Femur (tissue), 1 donor: ENCODE results near the gene TSC1.

Experiments used
- DNase-seq: peaks from one replicate; pipeline ENCODE4 v3.0.0-alpha.2; 2017

TSC1 gene

DNA sequence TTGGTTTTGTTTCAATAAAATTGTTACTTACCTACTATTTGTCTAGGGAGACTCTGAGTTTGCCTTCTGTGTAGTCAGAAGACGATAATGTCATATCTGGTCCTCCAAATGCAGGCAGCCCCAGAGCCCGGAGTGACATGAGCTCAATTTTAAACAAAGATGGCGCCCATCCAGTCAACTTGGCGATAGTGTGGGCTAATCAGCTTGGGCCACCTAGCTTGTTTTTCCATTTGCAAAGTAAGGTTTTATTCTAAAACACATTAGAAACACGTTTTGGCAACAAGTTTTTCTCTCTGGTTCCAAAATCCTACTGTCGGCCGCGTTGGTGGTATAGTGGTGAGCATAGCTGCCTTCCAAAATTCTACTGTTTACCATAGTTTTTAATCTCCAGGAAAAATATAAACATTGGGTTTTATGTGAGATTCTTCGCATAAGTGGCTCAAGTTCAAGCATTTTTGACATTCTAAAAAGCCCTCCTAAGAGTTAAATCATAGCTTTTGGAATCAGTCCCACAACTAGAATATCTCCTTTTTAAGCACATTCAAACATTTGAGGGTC is 13.2 kb downstream of the TSC1 start:
- DNase-seq = no peak

DNA sequence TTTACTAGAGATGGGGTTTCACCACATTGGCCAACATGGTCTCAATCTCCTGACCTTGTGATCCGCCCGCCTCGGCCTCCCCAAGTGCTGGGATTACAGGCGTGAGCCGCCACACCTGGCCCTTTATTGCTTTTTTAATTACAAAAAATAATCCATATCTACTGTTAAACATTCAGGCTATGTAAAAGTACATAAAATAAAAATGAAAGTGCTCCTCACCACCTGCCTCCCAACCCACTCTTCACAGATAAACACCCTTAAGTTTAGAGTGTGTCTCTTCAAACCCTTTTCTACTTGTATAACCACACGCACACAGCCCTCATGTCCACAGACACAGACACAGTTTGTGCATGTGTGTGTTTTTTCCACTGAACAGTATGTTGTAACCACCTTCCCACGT is 16.7 kb downstream of the TSC1 start:
- DNase-seq = no peak

DNA sequence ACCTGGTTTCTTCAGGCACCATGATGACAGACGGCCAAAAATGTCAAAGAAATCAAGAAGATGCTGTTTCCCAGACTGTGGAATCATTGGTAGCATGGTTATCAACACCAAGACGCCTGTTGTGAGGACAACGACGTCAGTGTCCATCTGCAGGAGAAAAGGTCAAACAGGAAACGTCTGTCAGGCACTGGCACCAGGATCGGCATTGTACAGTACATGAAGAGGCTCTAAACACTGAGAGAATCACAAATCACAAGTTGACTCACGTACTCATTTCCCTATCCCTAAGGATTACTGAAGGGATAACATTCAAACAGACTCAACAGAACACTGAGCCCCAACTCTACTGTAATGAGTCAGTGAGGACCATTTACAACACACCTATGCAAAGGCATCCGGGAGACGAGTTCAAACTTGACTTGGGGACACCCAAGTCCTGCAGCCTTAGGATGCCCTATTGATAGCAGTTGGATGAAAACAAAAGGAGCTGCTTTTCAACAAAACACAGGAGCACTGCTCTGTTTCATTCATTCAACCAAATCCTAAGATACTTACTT is 21.0 kb downstream of the TSC1 start:
- no peak for DNase-seq

DNA sequence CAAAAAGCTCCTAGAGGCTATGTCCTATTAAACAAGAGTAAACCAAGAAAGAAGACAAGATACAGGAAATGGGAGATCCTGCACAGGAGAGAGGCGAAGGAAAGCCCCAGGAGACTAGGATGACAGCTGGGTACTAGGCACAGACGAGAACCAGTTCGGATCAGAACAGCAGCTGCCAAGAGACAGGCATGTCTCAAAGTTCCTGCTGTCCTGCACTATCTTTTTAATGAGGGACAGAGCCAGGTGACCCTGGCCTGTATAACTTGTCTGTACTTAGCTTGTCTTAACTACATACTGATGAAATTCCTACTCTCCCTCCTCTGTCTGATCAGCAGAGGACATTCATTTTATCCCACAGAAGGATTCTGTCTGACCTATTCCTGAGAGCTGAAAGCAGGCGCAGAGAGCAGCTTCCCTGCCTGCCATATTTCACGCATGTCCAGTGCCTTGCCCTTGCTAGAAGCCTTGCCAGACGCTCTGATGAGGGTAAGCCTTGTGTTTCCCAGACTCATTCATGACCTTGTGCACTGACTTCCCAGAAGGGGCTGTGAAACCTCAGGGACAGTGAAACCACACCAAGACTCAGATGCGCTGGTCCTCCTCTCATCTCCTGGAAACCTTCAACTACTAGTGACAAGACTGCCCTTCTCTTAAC is 24.7 kb downstream of the TSC1 start:
- DNase-seq = no peak

DNA sequence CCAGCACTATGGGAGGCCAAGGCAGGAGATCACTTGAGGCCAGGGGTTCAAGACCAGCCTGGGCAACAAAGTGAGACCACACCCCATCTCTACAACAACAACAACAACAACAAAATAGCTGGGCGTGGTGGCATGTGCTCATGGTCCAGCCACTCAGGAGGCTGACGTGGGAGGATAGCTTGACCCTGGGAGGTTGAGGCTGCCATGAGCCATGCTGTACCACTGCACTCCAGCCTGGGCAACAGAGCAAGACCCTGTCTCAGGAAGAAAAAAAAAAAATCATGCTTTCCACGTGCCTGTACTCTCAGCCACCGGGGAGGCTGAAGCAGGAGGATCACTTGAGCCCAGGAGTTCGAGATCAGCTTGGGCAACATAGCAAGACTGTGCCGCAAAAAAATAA is 29.5 kb downstream of the TSC1 start:
- no peak for DNase-seq

DNA sequence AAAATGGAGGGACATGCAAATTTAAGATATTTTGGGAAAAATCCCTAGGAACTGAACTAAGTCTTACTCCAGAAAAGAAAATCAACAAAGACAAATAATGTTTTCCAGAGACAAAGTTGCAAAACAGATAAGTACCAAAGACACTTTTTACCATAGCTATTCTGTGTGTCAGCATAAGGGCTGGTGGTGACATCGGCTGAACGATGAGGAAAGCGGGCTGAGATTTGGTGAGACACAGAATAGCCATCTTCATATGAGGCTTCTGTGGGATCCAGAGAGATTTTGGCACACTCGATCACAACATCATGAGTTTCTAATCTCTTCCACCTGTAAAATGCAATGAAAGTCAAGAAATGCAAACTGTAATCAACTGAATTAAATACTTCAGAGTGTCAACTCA is 32.3 kb downstream of the TSC1 start:
- DNase-seq = no peak

DNA sequence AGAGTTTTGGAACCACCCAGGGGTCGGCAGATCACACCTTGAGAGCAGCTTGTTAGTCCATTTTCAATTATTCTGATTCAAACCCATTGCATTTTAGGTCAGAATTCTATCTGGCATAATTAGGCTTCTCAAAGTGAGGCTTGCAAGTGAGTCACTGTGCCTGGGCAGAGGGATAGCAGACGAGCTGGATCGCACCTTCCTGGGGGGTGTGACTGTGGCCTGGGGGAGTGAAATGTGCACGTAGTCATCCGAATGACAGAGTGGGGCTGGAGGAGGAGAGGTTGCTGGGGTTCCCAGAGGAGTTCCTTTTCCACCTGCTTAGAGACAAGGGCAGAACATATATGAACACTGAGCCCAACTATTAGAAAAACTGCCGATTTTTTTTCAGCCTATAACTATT is 34.0 kb downstream of the TSC1 start:
- no peak for DNase-seq

DNA sequence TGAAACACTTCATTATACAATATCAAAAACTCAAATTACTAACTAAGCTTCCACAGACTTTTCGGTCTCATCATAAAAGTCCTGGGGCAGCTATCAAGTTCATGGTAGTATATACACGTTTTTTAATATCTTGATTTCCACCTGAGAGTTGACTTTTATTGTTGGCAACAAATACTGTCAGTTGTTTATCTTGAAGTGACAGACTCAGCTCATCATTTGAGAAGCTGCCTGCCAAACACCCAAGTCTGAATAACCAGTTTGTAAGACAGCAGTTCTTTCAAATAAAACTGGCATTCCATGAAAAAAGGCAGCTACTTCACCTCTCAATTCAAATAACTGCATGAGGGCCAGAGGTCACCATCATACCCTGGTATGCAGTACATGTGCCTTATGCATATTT is 35.1 kb downstream of the TSC1 start:
- DNase-seq = no peak

DNA sequence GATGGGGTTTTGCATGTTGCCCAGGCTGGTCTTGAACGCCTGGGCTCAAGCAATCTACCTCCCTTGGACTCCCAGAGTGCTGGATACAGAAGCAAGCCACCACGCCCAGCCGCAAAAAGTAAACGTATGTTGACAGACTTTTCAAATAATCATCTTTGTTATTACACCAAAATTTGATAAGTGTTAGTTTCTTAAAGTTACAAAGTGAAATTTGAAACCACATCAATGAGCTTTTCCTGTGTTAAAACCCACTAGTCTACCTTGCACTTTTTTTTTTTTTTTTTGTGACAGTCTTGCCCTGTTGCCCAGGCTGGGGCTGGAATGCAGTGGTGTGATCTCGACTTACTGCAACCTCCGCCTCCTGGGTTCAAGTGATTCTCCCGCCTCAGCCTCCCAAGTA is 35.8 kb downstream of the TSC1 start:
- DNase-seq = no peak

DNA sequence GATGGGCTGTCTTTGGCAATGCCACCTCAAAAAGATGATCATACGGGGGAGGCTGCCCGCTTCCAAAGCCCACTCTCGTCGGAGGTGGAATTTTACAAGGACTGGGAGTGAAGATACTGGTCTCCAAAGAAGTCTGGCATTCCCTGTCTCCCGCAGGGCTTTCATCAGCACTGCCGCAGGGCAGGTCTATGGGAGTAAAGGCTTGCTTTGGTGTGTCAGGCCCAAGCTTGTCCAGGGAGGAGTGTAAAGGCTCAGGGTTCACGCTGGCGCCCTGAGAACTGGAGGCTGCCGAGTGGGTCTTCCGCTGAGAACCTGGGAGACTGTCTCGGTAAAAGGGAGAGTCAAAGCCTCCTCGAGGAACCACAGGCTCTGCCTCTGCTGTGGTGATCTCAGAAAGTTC is 38.7 kb downstream of the TSC1 start:
- DNase-seq = no peak

DNA sequence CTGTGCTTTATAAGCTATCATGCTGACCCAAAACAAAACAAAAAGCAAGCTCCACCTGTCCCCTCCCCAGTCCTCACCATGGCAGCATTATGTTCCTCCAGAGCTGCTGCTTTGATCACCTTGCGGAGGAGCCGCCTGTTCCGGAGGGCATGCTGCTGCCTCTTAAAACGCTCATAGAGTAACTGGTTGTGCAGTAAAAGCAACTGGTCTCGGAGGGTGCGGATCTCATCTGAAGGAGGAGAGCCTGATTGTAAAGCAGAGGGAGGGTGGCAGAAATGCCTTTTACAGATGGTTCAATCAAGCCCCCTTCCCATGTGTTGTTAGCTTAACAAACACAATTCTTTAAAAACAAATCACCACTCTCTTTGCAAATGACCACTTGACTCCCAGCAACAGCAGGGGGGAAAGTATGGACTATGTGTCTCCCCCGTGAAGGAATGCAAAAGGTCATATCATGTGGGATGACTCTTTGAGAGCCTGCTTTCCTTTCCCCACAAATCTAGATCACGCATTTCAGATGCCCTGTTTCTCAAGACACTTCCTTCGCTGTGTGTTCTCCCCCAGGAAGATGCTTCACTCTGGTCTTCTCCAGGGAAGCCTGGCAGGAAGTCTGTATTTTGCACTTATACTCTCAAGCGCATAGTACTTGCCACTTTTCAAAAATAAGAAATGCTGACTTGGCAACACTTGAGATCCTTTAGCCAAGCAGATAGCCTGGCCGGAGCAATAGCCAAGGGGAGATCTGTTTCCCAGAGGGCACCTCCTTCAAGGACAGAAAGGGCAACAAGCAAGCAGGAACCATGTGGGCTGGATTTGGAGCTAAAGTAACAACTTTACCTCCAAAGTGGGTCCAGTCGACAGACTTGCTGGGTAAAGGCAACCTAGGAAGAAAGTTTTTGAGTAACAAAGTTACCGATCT is 40.6 kb downstream of the TSC1 start:
- DNase-seq = no peak

DNA sequence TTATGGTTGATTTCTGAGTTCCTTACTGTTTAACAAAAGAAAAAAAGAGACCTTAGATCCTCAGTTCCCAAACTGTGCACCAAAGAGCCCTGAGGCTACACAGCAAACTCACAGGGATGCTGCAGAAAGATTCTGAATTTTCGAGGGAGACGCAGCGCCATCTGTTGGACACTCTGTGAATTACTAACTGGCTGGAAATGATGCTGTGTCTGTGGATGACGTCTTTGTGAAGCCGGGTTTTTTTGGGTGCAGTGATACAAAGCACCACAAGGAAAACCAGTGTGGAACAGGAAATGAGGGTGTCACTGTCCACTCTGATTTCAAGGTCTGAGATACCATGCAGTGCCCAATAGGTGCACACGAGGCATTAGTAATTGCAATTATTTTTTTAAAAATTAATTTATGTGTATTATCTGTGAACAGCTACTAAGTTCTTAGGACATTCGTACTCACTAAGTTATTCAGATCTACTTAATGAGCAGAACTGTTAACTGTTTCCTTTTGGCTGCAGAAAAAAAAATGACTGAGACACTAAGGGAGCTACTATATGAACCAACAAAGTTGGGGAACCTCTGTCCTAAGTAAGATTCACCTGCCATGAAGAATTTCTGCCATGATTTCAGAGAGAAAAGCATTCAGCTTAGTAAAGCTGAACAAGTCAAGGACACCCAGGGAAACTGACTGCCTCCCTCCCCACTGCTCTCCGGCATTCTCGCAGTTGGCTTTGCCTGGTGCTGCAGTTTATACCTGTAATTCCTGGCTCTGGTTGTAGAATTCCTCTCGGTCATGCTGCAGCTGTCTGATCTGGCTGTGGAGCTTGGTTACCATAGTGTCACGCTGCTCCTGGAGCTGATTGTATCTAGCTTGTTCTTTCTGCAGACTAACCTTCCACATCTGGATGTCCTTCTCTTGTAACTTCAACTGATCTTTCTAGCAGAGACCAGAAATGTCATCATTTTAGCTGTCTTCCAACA is 42.3 kb downstream of the TSC1 start:
- DNase-seq = peak; percentile 88

DNA sequence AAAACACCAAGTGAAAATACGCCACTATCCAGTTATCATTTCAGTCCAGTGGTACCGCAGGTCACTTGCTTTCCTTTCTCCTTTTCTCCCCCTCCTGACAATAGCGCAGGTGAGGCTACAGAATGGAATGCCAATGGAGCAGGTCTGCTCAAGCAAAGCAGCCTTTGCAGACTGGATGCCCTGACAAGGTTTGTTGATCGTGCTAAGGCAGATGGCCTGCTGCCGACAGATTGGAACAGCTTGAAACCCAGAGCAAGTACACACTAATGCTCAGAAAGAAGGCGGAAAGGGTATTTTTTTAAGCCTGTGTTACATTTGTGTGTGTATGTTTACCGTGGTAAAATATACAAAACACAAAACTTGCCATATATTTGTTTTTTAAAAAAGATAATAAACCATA is 46.4 kb downstream of the TSC1 start:
- no peak for DNase-seq

DNA sequence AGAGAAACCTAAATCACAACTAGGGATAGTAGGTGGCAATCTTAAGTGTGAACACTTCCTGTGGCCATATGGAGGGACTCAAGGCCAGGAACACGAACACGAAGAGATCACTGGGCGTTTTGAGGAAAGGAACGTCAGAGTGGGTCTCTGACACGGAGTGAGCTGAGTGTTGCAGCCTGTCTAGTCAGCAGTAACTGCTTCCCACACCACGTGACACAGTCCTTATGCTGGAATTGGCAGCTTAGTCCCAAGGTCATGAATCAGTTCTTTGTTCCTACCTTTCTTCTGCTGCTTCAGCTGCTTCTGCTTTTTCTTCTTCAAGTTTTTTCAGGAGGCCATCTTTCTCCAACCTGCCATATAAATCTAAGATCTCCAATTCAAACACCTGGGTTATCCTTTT is 47.5 kb downstream of the TSC1 start:
- no peak for DNase-seq

DNA sequence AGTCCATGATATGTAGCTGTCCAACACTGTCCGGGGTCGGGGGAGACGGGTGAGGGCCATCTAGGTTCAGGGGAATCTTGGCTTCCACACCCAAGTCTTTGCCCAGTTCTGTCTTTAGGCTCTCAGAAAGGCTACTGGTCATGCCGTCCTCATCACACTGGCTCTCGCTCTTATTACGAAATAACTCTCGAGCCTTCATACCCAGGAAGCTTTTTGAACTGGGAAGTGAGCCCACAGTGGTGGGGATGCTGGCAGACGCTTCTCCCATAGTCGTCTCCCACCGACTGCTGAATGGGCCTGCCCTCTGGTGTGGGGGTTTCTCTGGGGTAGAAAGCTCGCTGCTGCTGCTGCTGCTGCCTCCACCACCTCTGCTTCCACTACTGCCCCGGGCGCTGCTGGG is 48.2 kb downstream of the TSC1 start:
- DNase-seq = no peak

DNA sequence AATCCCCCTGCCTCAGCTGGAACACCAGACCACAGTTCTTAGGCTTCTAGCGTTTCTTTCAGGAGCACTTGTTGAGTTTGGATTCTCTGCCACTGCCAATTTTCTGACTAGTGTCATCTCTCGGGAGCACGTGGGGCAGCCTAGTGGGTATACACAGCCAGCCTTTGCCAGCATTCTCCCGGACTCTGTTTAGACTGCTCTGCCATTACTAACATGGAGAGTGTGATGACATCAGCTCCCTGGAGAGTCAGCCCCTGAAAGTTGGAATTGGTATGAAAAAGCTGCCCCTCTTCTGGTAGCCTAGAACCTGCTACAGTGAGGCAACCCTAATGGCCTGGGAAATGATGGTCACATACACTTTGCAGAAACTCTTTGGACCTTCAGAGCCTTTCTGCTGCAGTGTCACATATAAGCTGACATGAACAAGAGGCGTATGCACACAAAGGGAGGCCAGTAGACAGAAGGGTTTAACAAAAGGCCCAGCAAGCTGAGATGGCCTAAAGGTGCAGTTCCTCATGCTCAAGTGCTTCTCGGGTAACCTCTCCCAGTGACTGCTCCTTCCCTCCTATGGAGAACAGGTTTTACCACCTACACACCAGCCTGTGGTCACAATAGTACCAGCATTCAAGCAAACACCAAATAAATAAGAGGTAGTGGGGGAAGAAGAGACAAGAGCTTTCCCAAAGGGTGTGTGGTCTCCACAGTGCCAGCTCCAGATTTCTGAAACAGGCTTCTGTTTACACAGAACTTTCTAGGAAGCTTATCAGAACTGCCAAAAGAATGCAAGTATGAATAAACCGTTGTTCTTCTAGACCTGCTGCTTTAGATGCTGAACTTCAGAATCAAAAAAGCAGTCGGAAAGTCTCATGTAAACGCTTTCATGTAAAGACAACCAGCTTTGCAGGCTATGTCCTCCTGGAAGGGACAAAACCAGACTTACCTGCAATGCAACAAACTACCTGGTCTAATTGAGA is 49.3 kb downstream of the TSC1 start:
- no peak for DNase-seq

DNA sequence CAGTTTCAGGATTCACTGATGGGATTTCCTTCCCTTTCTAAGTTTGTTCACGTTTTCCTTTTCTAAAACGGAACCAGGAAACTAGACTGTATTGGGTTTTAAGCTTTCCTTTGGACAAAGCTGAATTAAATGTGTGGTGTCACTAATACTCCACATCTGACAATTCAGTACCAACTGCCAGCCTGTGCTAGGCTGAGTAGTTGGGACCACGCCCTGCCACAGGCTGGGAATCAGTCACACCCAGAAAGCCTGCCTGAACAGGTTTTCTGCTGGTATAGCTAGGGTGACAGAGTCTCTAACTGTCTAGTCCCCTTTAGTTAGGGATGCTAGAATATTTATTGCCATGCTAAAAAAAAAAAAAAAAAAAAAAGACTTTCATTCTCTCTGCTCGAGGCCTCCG is 50.1 kb downstream of the TSC1 start:
- no peak for DNase-seq

DNA sequence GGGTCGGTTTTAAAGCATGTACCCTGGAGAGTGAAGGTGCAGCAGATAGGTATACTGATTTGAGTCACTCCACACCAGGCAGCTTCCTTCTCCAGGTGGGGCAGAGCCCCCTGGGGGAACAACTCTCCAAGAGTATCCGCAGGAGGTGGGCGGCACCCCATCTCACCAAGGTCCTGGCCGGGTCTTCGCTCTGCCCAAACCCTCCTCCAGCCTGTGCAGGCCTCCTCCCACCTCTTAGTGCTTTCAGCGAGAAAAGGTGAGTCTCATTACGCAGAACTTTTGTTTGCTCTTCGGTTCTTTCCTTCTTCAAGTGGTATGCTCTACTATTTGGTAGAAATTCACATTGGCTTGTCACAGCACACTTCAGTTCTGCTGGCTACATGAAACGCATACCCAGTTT is 52.0 kb downstream of the TSC1 start:
- DNase-seq = no peak

DNA sequence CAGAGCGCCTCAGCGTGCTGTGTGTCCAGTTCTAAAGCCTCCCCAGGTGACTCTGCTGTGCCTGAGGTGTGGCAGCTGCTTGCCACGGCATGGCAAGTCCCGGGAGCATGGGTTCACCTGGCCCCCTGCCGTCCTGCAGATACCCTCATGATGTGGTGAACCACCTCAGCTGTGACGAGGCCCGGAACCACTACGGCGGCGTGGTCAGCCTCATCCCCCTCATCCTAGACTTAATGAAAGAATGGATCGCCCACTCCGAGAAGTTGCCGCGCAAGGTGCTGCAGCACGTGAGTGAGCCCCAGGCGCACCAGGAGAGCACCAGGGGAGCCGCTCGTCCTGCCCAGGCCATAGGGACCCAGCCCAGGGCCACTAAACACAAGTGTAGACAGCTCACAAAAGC is 56.3 kb downstream of the TSC1 start:
- DNase-seq = no peak

DNA sequence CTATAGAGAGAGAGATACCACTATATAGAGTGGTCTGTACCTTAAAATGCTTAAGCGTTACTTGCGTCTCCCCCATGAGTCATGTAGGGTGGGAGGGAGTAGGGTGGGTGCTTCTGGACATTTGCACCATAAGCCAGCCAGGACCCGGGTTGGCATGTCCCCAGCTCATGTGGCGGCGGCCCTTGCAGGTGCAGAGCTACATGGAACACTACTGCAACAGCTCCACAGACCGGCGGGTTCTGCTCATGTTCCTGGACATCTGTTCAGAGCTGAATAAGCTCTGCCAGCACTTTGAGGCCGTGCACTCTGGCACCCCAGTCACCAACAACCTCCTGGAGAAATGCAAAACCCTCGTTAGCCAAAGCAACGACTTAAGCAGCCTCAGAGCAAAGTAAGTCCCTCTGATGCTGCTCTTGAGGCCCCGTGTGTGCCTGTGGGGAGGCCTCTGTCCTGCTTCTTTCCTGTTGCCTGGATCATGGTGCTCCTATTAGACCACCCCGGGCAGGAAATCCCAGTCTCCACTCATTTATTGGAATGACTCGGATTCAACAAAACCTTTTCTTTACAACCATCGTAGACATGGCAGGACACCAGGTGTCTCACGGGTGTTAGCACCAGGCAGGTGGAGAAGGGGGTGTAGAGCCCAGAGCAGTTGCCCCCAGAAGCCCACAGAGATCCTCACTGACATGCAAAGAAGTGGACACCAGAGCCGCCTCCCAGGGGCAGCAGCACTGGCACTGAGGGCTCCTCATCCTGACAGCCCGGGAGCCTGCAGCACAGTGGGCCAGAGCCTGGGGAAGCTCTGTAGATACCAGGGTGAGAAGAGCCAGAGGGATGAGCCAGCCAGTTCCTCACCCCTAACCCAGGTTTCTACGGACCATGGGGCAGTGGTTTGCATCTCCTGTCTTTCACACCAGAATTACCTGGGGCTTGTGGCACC is 57.0 kb downstream of the TSC1 start:
- no peak for DNase-seq
